SU-DHL-6 (cell line): ENCODE measurements around the gene BRPF3.

Experiments
- H2AFZ ChIP-seq: fragments of 200-600 bp; sonication (generic); 2 replicates; pipeline ENCODE4 v1.6.1; 2014; ENCODE audit warnings: low read depth, mild to moderate bottlenecking, moderate library complexity, mixed read lengths, antibody characterized with exemption, low read length; ENCODE audit not compliant: severe bottlenecking
- H3F3A ChIP-seq: fragments of 200-600 bp; shearing (Covaris generic); 2 replicates; pipeline ENCODE4 v1.6.0; 2016; ENCODE audit warnings: antibody characterized with exemption, mild to moderate bottlenecking; ENCODE audit not compliant: insufficient read depth
- H3K27ac ChIP-seq: fragments of 200-600 bp; sonication (generic); 2 replicates; pipeline ENCODE4 v1.5.1; 2016; ENCODE audit warnings: low read depth, mild to moderate bottlenecking, low read length, moderate library complexity, mixed read lengths
- H3K27me3 ChIP-seq: fragments of 200-600 bp; sonication (generic), shearing (Covaris generic); 2 replicates; pipeline ENCODE4 v1.6.0; 2014; ENCODE audit warnings: mild to moderate bottlenecking, low read length
- H3K36me3 ChIP-seq: fragments of 200-600 bp; sonication (generic); 2 replicates; pipeline ENCODE4 v1.6.1; 2014; ENCODE audit warnings: mild to moderate bottlenecking, low read length, mixed read lengths
- H3K4me2 ChIP-seq: fragments of 300-600, 200-600 bp; shearing (Covaris generic), sonication (generic); 2 replicates; pipeline ENCODE4 v1.6.0; 2014; ENCODE audit warnings: low read length, low read depth, mild to moderate bottlenecking; ENCODE audit not compliant: poor library complexity, severe bottlenecking
- H3K4me3 ChIP-seq: fragments of 200-600 bp; sonication (generic); 2 replicates; pipeline ENCODE4 v1.5.1; 2014; ENCODE audit warnings: antibody characterized with exemption, low read length, mild to moderate bottlenecking, mixed read lengths; ENCODE audit not compliant: insufficient read depth, poor library complexity, severe bottlenecking
- H3K79me2 ChIP-seq: fragments of 200-600 bp; sonication (generic); 2 replicates; pipeline ENCODE4 v1.6.1; 2014; ENCODE audit warnings: mild to moderate bottlenecking, low read length, moderate library complexity; ENCODE audit not compliant: insufficient read depth
- H3K9ac ChIP-seq: fragments of 200-600 bp; sonication (generic); 2 replicates; pipeline ENCODE4 v1.7.0; 2014; ENCODE audit warnings: mild to moderate bottlenecking, low read length
- H3K9me2 ChIP-seq: fragments of 200-600 bp; sonication (generic); replicated peaks from 2 replicates; pipeline ENCODE4 v1.6.1; 2014; ENCODE audit warnings: low read length; ENCODE audit not compliant: insufficient read depth
- H3K9me3 ChIP-seq: fragments of 200-600 bp; sonication (generic); 2 replicates; pipeline ENCODE4 v1.6.1; 2014; ENCODE audit warnings: low read length, mixed read lengths; ENCODE audit not compliant: insufficient read depth
- H4K20me1 ChIP-seq: fragments of 200-600 bp; sonication (generic); 2 replicates; pipeline ENCODE4 v1.6.1; 2014; ENCODE audit warnings: low read depth, mild to moderate bottlenecking, antibody characterized with exemption, low read length, moderate library complexity, mixed read lengths
- CTCF ChIP-seq: fragments of 200-600 bp; sonication (generic); IDR thresholded peaks from one replicate; pipeline ENCODE4 v1.5.1; 2017; ENCODE audit warnings: antibody characterized with exemption, mild to moderate bottlenecking, low read length, moderate library complexity; ENCODE audit not compliant: insufficient read depth, poor library complexity, severe bottlenecking
- EZH2phosphoT487 ChIP-seq: fragments of 200-600 bp; sonication (generic), shearing (Covaris generic); conservative IDR thresholded peaks from 2 replicates; pipeline ENCODE4 v1.6.1; 2018; ENCODE audit warnings: mild to moderate bottlenecking, antibody characterized with exemption, low read length, moderate library complexity, mixed read lengths

BRPF3 gene

GRCh38 chr6:36243562-36244212 lies 47.1 kb downstream of the BRPF3 start:
- H3K9me2 ChIP-seq = no peaks in the 10 kb centered on the region
- no peaks in the 10 kb centered on the region for H3K79me2 ChIP-seq
- H3K9ac ChIP-seq = no peak overlapping the region
- no peaks in the 10 kb centered on the region for H4K20me1 ChIP-seq
- H3K9me3 ChIP-seq = no peaks in the 10 kb centered on the region
- H3F3A ChIP-seq = no peaks in the 10 kb centered on the region
- H3K4me3 ChIP-seq = no peak overlapping the region
- TF ChIP-seq CTCF = no peak
- TF ChIP-seq EZH2phosphoT487 = no peak
- no peaks in the 10 kb centered on the region for H3K36me3 ChIP-seq
- H3K27ac ChIP-seq = no peak overlapping the region
- no peaks in the 10 kb centered on the region for H3K27me3 ChIP-seq
- H3K4me2 ChIP-seq = no peak overlapping the region
- no peak overlapping the region for H2AFZ ChIP-seq

GRCh38 chr6:36244641-36245280 lies 48.2 kb downstream of the BRPF3 start:
- Histone ChIP-seq H2AFZ (no peak overlapping the region), H3F3A (no peaks in the 10 kb centered on the region), H3K27ac (no peak overlapping the region), H3K9me3 (no peaks in the 10 kb centered on the region), H3K27me3 (no peaks in the 10 kb centered on the region), H3K36me3 (no peaks in the 10 kb centered on the region), H4K20me1 (no peaks in the 10 kb centered on the region), H3K4me3 (no peak overlapping the region), H3K9ac (no peak overlapping the region), H3K9me2 (no peaks in the 10 kb centered on the region), H3K4me2 (no peak overlapping the region), H3K79me2 (no peaks in the 10 kb centered on the region)
- TF ChIP-seq CTCF = no peak
- no peak for TF ChIP-seq EZH2phosphoT487

- Histone ChIP-seq H3K9me3 (no peaks in the 10 kb centered on the region), H3F3A (no peaks in the 10 kb centered on the region), H3K4me2 (no peak overlapping the region), H2AFZ (no peak overlapping the region), H3K9ac (no peak overlapping the region), H3K79me2 (no peaks in the 10 kb centered on the region), H3K9me2 (no peaks in the 10 kb centered on the region), H3K27ac (no peak overlapping the region), H4K20me1 (no peaks in the 10 kb centered on the region), H3K4me3 (no peak overlapping the region), H3K27me3 (no peaks in the 10 kb centered on the region), H3K36me3 (no peaks in the 10 kb centered on the region)
- TF ChIP-seq EZH2phosphoT487 = no peak
- no peak for TF ChIP-seq CTCF
Measured at GRCh38 chr6:36245572-36246061, 49.1 kb downstream of the BRPF3 start.
